ENCODE data around the gene SEMA3C. TPM values are rescaled to one million over a fixed set of nuclear protein-coding genes. Genes with fewer than 3 reads are reported as not detected.
"Not testable (repeated sequence)": the region's sequence is repeated elsewhere in the genome, so short reads cannot be mapped to it uniquely, and the experiment has no call there.

The SEMA3C gene
- total RNA-seq, 1 donor from 2014 or later: 90.6 TPM

DNA sequence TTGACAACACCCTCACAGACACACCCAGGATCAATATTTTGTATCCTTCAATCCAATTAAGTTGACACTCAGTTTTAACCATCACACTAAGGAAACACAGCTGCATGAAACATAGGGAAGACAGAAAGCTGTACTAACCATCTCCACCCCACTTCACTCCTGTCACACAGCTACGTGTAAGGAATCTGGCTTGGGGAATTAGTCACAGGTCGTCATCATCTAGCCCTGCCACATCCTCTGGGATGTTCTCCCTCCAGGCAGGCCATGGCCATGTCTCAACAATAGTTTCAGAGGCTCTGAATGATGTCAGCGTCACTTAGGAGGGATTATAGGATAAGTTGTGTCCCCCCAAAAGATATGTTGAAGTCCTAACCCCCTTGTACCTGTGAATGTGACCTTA is 10.8 kb upstream of the SEMA3C start:
- H3K36me3 ChIP-seq: no peaks in the 10 kb centered on the region
- no peak overlapping the region for H3K4me3 ChIP-seq
- TF ChIP-seq POLR2AphosphoS5 (IDR thresholded peaks at IDR 0.05; ENCODE audit: insufficient read depth in 1 of 2, low read depth in 1 of 2) (no peak), POLR2A (IDR thresholded peaks at IDR 0.05) (no peak)
- TF ChIP-seq, protein P1, sequence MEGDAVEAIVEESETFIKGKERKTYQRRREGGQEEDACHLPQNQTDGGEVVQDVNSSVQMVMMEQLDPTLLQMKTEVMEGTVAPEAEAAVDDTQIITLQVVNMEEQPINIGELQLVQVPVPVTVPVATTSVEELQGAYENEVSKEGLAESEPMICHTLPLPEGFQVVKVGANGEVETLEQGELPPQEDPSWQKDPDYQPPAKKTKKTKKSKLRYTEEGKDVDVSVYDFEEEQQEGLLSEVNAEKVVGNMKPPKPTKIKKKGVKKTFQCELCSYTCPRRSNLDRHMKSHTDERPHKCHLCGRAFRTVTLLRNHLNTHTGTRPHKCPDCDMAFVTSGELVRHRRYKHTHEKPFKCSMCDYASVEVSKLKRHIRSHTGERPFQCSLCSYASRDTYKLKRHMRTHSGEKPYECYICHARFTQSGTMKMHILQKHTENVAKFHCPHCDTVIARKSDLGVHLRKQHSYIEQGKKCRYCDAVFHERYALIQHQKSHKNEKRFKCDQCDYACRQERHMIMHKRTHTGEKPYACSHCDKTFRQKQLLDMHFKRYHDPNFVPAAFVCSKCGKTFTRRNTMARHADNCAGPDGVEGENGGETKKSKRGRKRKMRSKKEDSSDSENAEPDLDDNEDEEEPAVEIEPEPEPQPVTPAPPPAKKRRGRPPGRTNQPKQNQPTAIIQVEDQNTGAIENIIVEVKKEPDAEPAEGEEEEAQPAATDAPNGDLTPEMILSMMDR (IDR thresholded peaks at IDR 0.05): no peak
- intact Hi-C loops (cut with DNase I): no loop called here
- H3K27me3 ChIP-seq: no peaks in the 10 kb centered on the region
- no peaks in the 10 kb centered on the region for H3K4me1 ChIP-seq
- H3K9me3 ChIP-seq: no peaks in the 10 kb centered on the region
- H3K27ac ChIP-seq: no peak overlapping the region
- DNase-seq (ENCODE audit: extremely low spot score in 2 of 2): no peak

DNA sequence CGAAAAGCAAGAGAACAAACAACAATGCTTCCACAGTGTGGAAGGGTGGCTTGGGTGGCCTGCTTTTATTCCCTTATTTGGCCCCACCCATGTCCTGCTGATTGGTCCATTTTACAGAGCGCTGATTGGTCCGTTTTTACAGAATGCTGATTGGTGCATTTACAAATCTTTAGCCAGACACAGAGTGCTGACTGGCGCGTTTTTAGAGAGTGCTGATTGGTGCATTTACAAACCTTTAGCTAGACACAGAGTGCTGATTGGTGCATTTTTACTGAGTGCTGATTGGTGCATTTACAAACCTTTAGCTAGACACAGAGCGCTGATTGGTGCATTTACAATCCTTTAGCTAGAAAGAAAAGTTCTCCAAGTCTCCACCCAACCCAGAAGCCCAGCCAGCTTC is 8.1 kb upstream of the SEMA3C start:
- H3K27me3 ChIP-seq; intact Hi-C loops (cut with DNase I); H3K36me3 ChIP-seq; H3K27ac ChIP-seq; H3K4me3 ChIP-seq; DNase-seq (ENCODE audit: extremely low spot score in 2 of 2); H3K9me3 ChIP-seq; H3K4me1 ChIP-seq: not testable (repeated sequence)

DNA sequence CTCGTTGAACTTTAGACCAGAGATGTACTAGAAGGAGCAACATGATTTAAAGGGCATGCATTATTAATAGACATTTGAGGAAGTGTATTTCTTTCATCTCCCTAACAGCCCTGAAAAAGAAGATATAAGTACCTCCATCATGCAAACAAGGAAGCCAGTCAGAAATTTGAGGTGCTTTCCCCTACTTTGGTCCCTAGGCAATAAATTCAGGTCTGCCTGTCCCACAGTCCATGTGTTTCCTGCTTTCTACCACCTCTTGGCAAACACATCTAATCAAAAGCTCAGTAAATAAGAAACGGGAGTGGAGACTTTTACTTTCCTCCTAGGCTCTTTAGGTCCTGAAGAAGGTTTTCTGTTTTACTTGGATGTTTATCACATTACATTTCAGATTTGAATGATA is 5.2 kb upstream of the SEMA3C start:
- TF ChIP-seq POLR2A (IDR thresholded peaks at IDR 0.05) (no peak), POLR2AphosphoS5 (IDR thresholded peaks at IDR 0.05; ENCODE audit: insufficient read depth in 1 of 2, low read depth in 1 of 2) (no peak)
- Histone ChIP-seq H3K9me3 (no peaks in the 10 kb centered on the region), H3K4me1 (peaks cover 32% of the 10 kb centered on the region), H3K27ac (no peak overlapping the region), H3K36me3 (no peaks in the 10 kb centered on the region), H3K27me3 (no peaks in the 10 kb centered on the region), H3K4me3 (no peak overlapping the region)
- DNase-seq (ENCODE audit: extremely low spot score in 2 of 2): no peak
- intact Hi-C loops (cut with DNase I): no loop called here

DNA sequence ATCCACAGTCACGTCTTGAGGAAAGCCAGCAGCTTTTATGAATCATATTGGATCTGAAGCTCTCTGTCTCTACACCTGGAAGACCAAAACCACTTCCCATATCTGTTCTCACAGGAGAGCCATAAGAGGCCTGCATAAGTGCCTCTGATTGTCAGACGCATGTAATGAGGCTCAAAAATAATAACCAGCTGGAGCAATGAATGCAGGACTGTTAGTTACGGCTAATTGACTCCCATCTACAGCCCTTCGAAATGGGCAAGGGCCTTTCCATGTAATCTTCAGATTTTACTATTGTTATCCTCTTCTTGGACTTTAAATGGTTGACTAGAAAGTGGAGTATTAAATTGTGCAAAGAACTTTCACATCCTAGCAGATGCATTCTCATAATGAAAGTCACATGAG is 4.4 kb upstream of the SEMA3C start:
- H3K4me3 ChIP-seq: no peak overlapping the region
- DNase-seq (ENCODE audit: extremely low spot score in 2 of 2): no peak
- H3K4me1 ChIP-seq: peaks cover 32% of the 10 kb centered on the region
- no peak overlapping the region for H3K27ac ChIP-seq
- no peaks in the 10 kb centered on the region for H3K27me3 ChIP-seq
- intact Hi-C loops (cut with DNase I): no loop called here
- H3K9me3 ChIP-seq: no peaks in the 10 kb centered on the region
- TF ChIP-seq POLR2AphosphoS5 (IDR thresholded peaks at IDR 0.05; ENCODE audit: insufficient read depth in 1 of 2, low read depth in 1 of 2): no peak
- no peak for TF ChIP-seq POLR2A (IDR thresholded peaks at IDR 0.05)
- TF ChIP-seq, protein P1 (IDR thresholded peaks at IDR 0.05): no peak
- no peaks in the 10 kb centered on the region for H3K36me3 ChIP-seq

DNA sequence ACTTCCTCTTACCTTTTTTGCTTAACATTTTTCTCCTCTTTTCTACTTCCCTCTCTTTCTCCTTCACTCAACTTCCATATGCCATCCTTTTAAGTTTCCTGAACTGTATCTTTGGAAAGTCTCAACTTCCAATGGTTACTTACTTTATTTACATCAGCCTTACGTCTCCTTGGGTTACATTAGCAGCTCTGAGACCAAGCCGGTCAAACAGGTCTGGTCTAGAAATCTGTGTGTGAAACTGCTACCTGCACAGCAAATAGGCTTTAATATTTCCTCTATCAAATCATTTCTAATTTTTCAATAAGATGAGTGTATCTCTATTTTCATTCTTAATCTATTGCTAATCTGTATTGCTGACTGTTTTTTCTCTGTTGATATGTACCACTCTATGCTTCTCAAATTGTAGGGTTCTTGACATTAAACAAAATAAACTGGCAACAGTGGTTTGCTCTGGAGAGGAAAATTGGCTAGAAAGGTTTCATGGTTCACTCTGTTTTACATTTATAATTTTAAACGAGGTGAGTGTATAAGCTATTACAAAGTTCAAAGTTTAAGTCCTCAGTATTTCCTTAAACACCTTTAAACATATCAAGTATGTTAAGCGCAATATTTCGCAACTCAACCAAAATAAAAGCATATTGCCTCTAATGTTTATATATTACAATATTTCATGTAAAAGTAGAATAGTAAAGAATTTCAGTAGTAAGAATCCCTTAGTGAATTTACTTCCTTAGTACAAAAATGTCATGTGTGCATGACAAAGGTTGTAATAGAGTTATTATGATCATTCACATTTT is 3.6 kb upstream of the SEMA3C start:
- DNase-seq (ENCODE audit: extremely low spot score in 2 of 2): no peak
- TF ChIP-seq POLR2AphosphoS5 (IDR thresholded peaks at IDR 0.05; ENCODE audit: insufficient read depth in 1 of 2, low read depth in 1 of 2): peak in 1 of 2 donors; percentile 50
- TF ChIP-seq POLR2A (IDR thresholded peaks at IDR 0.05): no peak
- TF ChIP-seq, protein P1 (IDR thresholded peaks at IDR 0.05): no peak
- intact Hi-C loops (cut with DNase I): no loop called here
- H3K27ac ChIP-seq: no peak overlapping the region
- H3K4me1 ChIP-seq: peaks cover 32% of the 10 kb centered on the region
- H3K9me3 ChIP-seq: no peaks in the 10 kb centered on the region
- no peaks in the 10 kb centered on the region for H3K36me3 ChIP-seq
- H3K27me3 ChIP-seq: no peaks in the 10 kb centered on the region
- H3K4me3 ChIP-seq: no peak overlapping the region

DNA sequence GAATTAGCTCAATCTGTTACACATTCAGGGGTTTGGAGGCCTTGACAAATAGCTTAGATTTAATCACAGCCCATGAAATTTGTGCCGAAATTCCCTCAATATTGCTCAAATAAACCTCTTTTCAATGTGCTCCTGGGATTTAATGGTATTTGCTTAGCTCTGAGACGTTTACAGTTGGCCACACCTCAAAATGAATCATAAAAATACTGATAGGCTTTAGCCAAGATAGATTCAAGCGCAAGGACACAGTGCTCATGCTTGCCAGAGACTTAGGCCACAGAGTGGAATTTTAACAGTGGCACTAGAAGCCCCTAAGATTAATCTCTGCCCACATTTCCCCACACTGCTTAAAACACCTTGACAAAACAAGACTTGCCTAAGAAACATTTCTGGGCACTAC is 2.3 kb upstream of the SEMA3C start:
- TF ChIP-seq POLR2A (IDR thresholded peaks at IDR 0.05) (no peak), POLR2AphosphoS5 (IDR thresholded peaks at IDR 0.05; ENCODE audit: insufficient read depth in 1 of 2, low read depth in 1 of 2) (no peak)
- TF ChIP-seq, protein P1 (IDR thresholded peaks at IDR 0.05): no peak
- DNase-seq (ENCODE audit: extremely low spot score in 2 of 2): no peak
- Histone ChIP-seq H3K36me3 (no peaks in the 10 kb centered on the region), H3K9me3 (no peaks in the 10 kb centered on the region), H3K27ac (no peak overlapping the region), H3K4me3 (no peak overlapping the region), H3K4me1 (peaks cover 32% of the 10 kb centered on the region), H3K27me3 (no peaks in the 10 kb centered on the region)
- intact Hi-C loops (cut with DNase I): no loop called here
